Astrocyte of the cerebellum (primary cell): ENCODE measurements around the gene ITSN1.

ENCODE experiments used
- DNase-seq: peaks from one replicate; pipeline ENCODE4 v3.0.0-alpha.2; 2011; ENCODE audit warnings: low read depth
- H3K4me3 ChIP-seq: 2 replicates; pipeline ENCODE4 v1.5.1; 2011; ENCODE audit warnings: mild to moderate bottlenecking, low read depth, low read length, moderate library complexity
- in situ Hi-C: cut with HindIII; loops from 2 replicates; pipeline ENCODE4 v1.10.0; 2017; ENCODE audit warnings: low sequenced_read_pairs
- TF ChIP-seq, protein P1 (sequence below): IDR thresholded peaks from 2 replicates; pipeline ENCODE4 v1.5.1; 2012; ENCODE audit warnings: low read length, low read depth, moderate library complexity, mild to moderate bottlenecking; ENCODE audit errors: missing control alignments

The ITSN1 gene

GRCh38 chr21:33696465-33696864 lies 54.2 kb downstream of the ITSN1 start:
- TF ChIP-seq, protein P1, sequence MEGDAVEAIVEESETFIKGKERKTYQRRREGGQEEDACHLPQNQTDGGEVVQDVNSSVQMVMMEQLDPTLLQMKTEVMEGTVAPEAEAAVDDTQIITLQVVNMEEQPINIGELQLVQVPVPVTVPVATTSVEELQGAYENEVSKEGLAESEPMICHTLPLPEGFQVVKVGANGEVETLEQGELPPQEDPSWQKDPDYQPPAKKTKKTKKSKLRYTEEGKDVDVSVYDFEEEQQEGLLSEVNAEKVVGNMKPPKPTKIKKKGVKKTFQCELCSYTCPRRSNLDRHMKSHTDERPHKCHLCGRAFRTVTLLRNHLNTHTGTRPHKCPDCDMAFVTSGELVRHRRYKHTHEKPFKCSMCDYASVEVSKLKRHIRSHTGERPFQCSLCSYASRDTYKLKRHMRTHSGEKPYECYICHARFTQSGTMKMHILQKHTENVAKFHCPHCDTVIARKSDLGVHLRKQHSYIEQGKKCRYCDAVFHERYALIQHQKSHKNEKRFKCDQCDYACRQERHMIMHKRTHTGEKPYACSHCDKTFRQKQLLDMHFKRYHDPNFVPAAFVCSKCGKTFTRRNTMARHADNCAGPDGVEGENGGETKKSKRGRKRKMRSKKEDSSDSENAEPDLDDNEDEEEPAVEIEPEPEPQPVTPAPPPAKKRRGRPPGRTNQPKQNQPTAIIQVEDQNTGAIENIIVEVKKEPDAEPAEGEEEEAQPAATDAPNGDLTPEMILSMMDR: no peak
- no peak for DNase-seq
- in situ Hi-C loops: loop anchor here (5.0 kb wide), 1 partner anchor 96 kb away; no protein-coding TSS in a partner anchor
- no peak overlapping the region for H3K4me3 ChIP-seq

- in situ Hi-C loops: loop anchor here (5.0 kb wide), 1 partner anchor 94 kb away; no protein-coding TSS in a partner anchor
- DNase-seq: no peak
- TF ChIP-seq, protein P1: no peak
- H3K4me3 ChIP-seq: no peak overlapping the region
Observed at GRCh38 chr21:33698087-33698860, 56.0 kb downstream of the ITSN1 start.

DNA sequence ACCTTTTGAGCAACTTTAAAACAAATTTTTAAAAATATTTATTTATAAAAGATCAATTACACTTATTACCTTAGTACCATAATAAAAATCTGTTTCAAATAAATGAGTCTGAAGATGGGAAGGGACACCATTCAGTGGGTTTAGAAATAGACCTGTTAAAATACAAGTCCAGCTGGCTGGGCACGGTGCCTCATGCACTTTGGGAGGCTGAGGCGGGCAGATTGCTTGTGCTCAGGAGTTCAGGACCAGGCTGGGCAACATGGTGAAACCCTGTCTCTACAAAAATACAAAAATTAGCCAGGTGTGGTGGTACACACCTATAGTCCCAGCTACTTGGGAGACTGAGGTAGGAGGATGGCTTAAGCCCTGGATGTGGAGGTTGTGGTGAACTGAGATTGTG lies 57.0 kb downstream of the ITSN1 start:
- TF ChIP-seq, protein P1: no peak
- in situ Hi-C loops: loop anchor here (5.0 kb wide), 1 partner anchor 93 kb away; no protein-coding TSS in a partner anchor
- no peak overlapping the region for H3K4me3 ChIP-seq
- DNase-seq: no peak

- H3K4me3 ChIP-seq: no peak overlapping the region
- no peak for DNase-seq
- in situ Hi-C loops: no loop called here
- TF ChIP-seq, protein P1: no peak
Observed at GRCh38 chr21:33700491-33700890, 58.2 kb downstream of the ITSN1 start.

DNA sequence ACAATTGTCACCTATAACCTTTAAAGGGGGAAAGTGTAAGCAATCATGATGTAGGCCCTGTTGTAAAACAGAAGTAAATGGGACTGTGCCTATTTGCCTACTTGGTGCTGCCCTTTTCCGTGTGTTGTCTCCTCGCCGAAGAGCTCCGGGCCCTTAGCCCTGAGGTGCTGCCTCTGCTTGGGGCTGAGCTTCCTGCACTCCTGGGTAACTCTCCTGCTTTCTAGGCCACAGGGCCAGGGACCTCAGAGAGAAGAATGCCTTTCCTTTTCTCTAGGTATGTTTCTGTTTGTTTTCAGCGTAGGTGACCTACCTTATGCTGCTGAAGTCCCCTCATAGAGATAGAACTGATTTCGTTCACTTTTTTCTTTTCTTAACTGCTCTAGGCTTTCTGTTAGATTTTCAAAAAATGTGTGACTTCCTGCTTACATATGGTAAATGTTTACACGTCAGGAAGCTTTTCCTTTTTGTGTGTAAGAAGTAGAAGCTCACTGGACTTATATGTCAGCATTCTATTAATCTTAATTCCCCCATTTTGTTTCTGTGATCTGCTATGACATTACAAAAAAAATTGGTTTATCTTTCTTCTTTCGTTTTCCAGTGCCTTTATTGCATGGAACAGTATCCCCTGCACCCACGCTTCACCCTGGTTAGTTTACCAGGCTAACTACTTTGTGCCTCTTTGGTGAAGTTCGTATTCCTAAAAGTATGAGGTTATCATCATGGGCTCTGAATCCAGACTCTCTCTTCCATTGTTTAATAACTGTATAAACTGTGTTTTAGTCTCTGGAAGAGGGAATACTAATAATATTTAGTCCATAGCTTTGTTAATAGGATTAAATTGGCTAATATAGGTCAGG lies 61.7 kb downstream of the ITSN1 start:
- no peak for DNase-seq
- H3K4me3 ChIP-seq: no peak overlapping the region
- in situ Hi-C loops: no loop called here
- TF ChIP-seq, protein P1: no peak

- DNase-seq: no peak
- H3K4me3 ChIP-seq: no peak overlapping the region
- in situ Hi-C loops: no loop called here
- TF ChIP-seq, protein P1: no peak
Observed at GRCh38 chr21:33707846-33708245, 65.5 kb downstream of the ITSN1 start.
